ENCODE measurements around the gene RPS6KB1.
A peak's percentile ranks its signal among the peaks of the same experiment; 100 is the strongest.
"Not testable (repeated sequence)": the region's sequence is repeated elsewhere in the genome, so short reads cannot be mapped to it uniquely, and the experiment has no call there.

Gene RPS6KB1

DNA sequence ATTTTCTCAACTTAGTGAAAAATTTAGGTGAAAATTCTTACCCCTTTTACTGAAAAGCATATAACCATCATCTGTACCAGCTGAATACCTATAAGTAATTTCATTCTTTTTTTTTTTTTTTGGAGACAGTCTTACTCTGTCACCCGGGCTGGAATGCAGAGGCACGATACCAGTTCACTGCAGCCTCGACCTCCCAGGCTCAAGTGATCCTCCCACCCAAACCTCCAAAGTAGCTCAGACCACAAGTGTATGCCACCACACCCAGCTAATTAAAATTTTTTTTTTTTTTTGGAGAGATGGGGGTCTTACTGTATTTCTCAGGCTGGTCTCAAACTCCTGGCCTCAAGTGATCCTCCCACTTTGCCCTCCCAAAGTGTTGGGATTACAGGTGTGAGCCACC, 34.0 kb upstream of the RPS6KB1 start:
- H3K4me3 ChIP-seq (ENCODE audit: control insufficient read depth, low read depth, low read length) = no peak overlapping the region
- TF ChIP-seq, protein P1, sequence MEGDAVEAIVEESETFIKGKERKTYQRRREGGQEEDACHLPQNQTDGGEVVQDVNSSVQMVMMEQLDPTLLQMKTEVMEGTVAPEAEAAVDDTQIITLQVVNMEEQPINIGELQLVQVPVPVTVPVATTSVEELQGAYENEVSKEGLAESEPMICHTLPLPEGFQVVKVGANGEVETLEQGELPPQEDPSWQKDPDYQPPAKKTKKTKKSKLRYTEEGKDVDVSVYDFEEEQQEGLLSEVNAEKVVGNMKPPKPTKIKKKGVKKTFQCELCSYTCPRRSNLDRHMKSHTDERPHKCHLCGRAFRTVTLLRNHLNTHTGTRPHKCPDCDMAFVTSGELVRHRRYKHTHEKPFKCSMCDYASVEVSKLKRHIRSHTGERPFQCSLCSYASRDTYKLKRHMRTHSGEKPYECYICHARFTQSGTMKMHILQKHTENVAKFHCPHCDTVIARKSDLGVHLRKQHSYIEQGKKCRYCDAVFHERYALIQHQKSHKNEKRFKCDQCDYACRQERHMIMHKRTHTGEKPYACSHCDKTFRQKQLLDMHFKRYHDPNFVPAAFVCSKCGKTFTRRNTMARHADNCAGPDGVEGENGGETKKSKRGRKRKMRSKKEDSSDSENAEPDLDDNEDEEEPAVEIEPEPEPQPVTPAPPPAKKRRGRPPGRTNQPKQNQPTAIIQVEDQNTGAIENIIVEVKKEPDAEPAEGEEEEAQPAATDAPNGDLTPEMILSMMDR (conservative IDR thresholded peaks at IDR 0.05; ENCODE audit: control insufficient read depth, insufficient read depth, low read depth, low read length) = no peak
- no peak for DNase-seq (ENCODE audit: low read depth)

DNA sequence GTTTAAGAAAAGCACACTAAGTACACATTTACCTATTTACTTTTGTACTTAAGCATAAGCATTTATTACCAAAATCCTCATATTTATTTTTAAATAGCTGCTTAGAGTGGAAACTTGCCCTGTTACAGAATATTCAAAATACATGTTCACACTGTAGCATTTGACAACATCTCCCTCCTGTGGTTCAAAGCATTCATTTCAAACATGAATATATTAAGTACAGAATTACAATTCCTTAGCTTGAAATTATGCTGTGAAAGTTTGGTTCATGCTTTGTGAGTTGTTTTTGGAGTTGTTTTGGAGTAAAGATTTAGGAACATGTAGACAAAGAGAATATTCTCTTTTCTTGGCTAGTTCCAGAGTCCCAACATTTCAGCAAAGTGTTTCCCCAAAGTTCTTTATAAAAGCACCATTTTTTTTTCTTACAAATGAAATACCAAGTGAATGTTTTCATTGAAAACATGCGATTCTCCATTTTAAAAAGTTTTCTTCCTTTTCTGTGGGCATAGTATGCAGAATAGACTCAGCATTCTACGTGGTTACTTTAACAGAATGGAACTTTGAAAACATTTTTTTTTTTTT, 33.4 kb upstream of the RPS6KB1 start:
- TF ChIP-seq, protein P1 (conservative IDR thresholded peaks at IDR 0.05; ENCODE audit: control insufficient read depth, insufficient read depth, low read depth, low read length) = peak; percentile 67
- H3K4me3 ChIP-seq (ENCODE audit: control insufficient read depth, low read depth, low read length) = no peak overlapping the region
- peak; percentile 78 for DNase-seq (ENCODE audit: low read depth)

DNA sequence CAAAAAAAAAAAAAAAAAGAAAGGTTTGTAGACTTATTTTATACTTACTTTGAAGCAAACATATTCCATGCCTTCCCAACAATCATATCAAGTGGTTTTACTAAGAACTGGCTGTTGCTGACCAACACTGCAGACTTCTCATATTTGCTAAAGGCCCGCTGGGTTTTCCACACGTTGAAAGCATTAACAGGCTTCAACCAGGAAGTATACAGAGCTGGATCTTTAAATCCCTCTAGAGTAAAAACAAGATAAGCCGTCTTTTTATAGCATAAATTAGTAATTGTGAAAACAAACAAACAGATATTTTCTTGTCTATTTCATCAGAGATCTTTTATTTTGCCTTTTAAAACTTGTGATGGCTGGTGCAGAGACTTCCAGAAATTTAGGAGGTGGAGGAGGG, 29.3 kb upstream of the RPS6KB1 start:
- DNase-seq (ENCODE audit: low read depth) = no peak
- TF ChIP-seq, protein P1 (conservative IDR thresholded peaks at IDR 0.05; ENCODE audit: control insufficient read depth, insufficient read depth, low read depth, low read length) = no peak
- H3K4me3 ChIP-seq (ENCODE audit: control insufficient read depth, low read depth, low read length) = no peak overlapping the region

DNA sequence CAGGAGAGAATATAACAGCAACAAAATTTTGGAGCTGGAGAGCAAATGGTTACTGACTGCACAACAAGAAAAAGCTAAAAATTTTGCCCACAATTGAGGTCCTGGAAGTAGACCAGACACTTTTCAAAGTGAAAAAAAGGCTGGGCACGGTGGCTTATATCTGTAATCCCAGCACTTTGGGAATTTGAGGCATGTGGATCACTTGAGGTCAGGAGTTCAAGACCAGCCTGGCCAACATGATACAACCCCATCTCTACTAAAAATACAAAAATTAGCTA, 23.0 kb upstream of the RPS6KB1 start:
- H3K4me3 ChIP-seq (ENCODE audit: control insufficient read depth, low read depth, low read length) = no peak overlapping the region
- DNase-seq (ENCODE audit: low read depth) = no peak
- TF ChIP-seq, protein P1 (conservative IDR thresholded peaks at IDR 0.05; ENCODE audit: control insufficient read depth, insufficient read depth, low read depth, low read length) = no peak

DNA sequence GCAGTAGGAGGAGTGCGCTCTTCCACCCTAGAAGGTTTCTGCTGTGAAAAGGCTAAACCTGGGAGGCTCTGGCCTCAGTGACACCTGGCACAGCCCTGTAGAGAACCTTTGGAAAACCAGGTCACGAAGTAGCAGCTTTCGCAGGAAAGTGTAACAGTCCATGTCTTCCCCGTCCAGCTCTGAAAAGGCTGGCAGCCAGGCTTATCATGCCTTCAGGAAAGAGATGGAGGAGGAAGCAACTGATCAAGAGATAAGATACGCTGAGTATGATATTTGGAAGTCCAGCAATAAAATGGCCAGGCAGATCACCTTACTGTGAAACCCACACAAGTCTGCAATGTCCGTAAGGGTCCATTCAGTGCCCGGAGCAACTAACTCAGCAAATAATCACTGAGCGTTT, 22.4 kb upstream of the RPS6KB1 start:
- TF ChIP-seq, protein P1 (conservative IDR thresholded peaks at IDR 0.05; ENCODE audit: control insufficient read depth, insufficient read depth, low read depth, low read length) = no peak
- DNase-seq (ENCODE audit: low read depth) = no peak
- H3K4me3 ChIP-seq (ENCODE audit: control insufficient read depth, low read depth, low read length) = no peak overlapping the region

DNA sequence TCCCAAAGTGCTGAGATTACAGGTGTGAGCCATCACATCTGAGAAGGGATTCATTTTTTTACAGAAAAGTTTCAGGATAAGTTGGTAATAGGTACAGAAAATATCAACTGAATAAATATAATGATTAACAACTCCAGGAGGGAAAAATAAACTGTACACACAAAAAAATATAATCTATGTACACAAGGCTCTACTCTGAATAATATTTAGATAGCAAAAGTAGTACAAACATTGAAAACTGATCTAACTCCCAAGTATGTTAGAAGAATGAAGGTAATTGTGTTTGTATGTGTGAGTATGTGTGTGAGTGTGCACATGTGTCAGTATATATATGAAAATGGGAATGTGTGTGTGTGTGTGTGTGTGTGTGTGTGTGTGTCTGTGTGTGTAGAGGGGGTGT, 20.6 kb upstream of the RPS6KB1 start:
- H3K4me3 ChIP-seq (ENCODE audit: control insufficient read depth, low read depth, low read length) = no peak overlapping the region
- DNase-seq (ENCODE audit: low read depth) = no peak
- TF ChIP-seq, protein P1 (conservative IDR thresholded peaks at IDR 0.05; ENCODE audit: control insufficient read depth, insufficient read depth, low read depth, low read length) = no peak

DNA sequence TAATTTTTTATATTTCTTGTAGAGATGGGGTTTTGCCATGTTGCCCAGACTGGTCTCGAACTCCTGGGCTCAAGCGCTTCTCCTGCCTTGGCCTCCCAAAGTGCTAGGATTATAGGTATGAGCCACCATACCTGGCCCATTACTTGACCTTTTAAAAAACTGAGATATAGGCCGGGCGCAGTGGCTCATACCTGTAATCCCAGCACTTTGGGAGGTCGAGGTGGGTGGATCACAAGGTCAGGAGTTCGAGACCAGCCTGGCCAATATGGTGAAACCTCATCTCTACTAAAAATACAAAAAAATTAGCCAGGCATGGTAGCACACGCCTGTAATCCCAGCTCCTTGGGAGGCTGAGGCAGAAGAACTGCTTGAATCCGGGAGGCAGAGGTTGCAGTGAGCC, 19.5 kb upstream of the RPS6KB1 start:
- H3K4me3 ChIP-seq (ENCODE audit: control insufficient read depth, low read depth, low read length); DNase-seq (ENCODE audit: low read depth): not testable (repeated sequence)

Data from fibroblast of mammary gland (primary cell).